Mesendoderm (in vitro differentiated cells): ENCODE measurements around the gene LDLRAD4.
A peak's percentile ranks its signal among the peaks of the same experiment; 100 is the strongest.

ENCODE experiments used
- DNase-seq: peaks from one replicate; pipeline ENCODE4 v3.0.0; 2013
- H2AK5ac ChIP-seq: 2 replicates; pipeline ENCODE4 v1.6.1; 2013; ENCODE audit warnings: low read length, inconsistent platforms
- H2BK120ac ChIP-seq: 2 replicates; pipeline ENCODE4 v1.6.1; 2013; ENCODE audit warnings: low read depth, mild to moderate bottlenecking, low read length, moderate library complexity, mixed read lengths
- H2BK15ac ChIP-seq: replicated peaks from 2 replicates; pipeline ENCODE4 v1.6.1; 2013; ENCODE audit warnings: low read depth, mild to moderate bottlenecking, moderate library complexity
- H2BK5ac ChIP-seq: 2 replicates; pipeline ENCODE4 v1.6.1; 2013; ENCODE audit warnings: low read length, inconsistent platforms
- H3K18ac ChIP-seq: 2 replicates; pipeline ENCODE4 v1.6.1; 2013; ENCODE audit warnings: mild to moderate bottlenecking, low read length, mixed read lengths
- H3K23ac ChIP-seq: one replicate; pipeline ENCODE4 v1.6.1; 2013; ENCODE audit warnings: low read length
- H3K27ac ChIP-seq: 2 replicates; pipeline ENCODE4 v1.5.1; 2013; ENCODE audit warnings: low read depth, mild to moderate bottlenecking, inconsistent platforms, low read length, moderate library complexity
- H3K27me3 ChIP-seq: 2 replicates; pipeline ENCODE4 v1.6.1; 2013; ENCODE audit warnings: low read length, control low read depth, mild to moderate bottlenecking, inconsistent platforms; ENCODE audit not compliant: insufficient read depth, poor library complexity
- H3K36me3 ChIP-seq: 2 replicates; pipeline ENCODE4 v1.6.1; 2013; ENCODE audit warnings: low read length, inconsistent platforms; ENCODE audit not compliant: control insufficient read depth, insufficient read depth
- H3K4ac ChIP-seq: one replicate; pipeline ENCODE4 v1.6.1; 2013; ENCODE audit warnings: low read depth, mild to moderate bottlenecking, low read length, moderate library complexity
- H3K4me1 ChIP-seq: 2 replicates; pipeline ENCODE4 v1.6.1; 2013; ENCODE audit warnings: low read depth, low read length, inconsistent platforms; ENCODE audit not compliant: control insufficient read depth
- H3K4me2 ChIP-seq: 2 replicates; pipeline ENCODE4 v1.6.1; 2013; ENCODE audit warnings: low read length
- H3K4me3 ChIP-seq: 2 replicates; pipeline ENCODE4 v1.5.1; 2013; ENCODE audit warnings: mild to moderate bottlenecking, low read length
- H3K56ac ChIP-seq: one replicate; pipeline ENCODE4 v1.6.1; 2013; ENCODE audit warnings: low read length
- H3K79me1 ChIP-seq: 2 replicates; pipeline ENCODE4 v1.6.1; 2013; ENCODE audit warnings: low read length, inconsistent platforms
- H3K79me2 ChIP-seq: 2 replicates; pipeline ENCODE4 v1.6.1; 2013; ENCODE audit warnings: mild to moderate bottlenecking, low read length; ENCODE audit not compliant: control insufficient read depth, insufficient read depth
- H3K9ac ChIP-seq: 2 replicates; pipeline ENCODE4 v1.6.1; 2013; ENCODE audit warnings: low read length, inconsistent platforms
- H4K5ac ChIP-seq: one replicate; pipeline ENCODE4 v1.6.1; 2013; ENCODE audit warnings: low read length
- H4K8ac ChIP-seq: one replicate; pipeline ENCODE4 v1.6.1; 2013; ENCODE audit warnings: low read depth, mild to moderate bottlenecking, control low read depth, low read length, moderate library complexity
- WGBS: extraction: QIAGEN DNeasy Blood & Tissue Kit; methylation state at CpG from one replicate; pipeline ENCODE4 v1.1.7; 2013; ENCODE audit warnings: low lambda C conversion rate, missing lambda C conversion rate; ENCODE audit not compliant: insufficient coverage; ENCODE audit errors: extremely low coverage; 5-methylcytosine and 5-hydroxymethylcytosine counted together

Gene LDLRAD4

GRCh38 chr18:13281406-13281805 lies 62.8 kb downstream of the LDLRAD4 start:
- H3K4me1 ChIP-seq, result peaks cover 13% of the 10 kb centered on the region
- WGBS, result no CpG with 5 or more reads among the region's 2 CpGs
- H3K23ac ChIP-seq, result no peak overlapping the region

GRCh38 chr18:13283746-13284145 lies 65.2 kb downstream of the LDLRAD4 start:
- H2BK120ac ChIP-seq, result no peak overlapping the region
- H3K4ac ChIP-seq, result no peak overlapping the region
- H3K79me2 ChIP-seq, result no peaks in the 10 kb centered on the region
- no peak overlapping the region for H3K56ac ChIP-seq
- no peak overlapping the region for H3K4me3 ChIP-seq
- no peak overlapping the region for H4K8ac ChIP-seq
- H2AK5ac ChIP-seq, result no peak overlapping the region
- peaks cover 12% of the 10 kb centered on the region for H3K4me1 ChIP-seq
- H3K18ac ChIP-seq, result no peak overlapping the region
- no peak overlapping the region for H2BK15ac ChIP-seq
- no peak for DNase-seq
- no peak overlapping the region for H3K27ac ChIP-seq
- H3K27me3 ChIP-seq, result no peaks in the 10 kb centered on the region
- no peak overlapping the region for H4K5ac ChIP-seq
- no peak overlapping the region for H3K9ac ChIP-seq
- H3K4me2 ChIP-seq, result no peak overlapping the region
- no CpG with 5 or more reads among the region's 7 CpGs for WGBS
- H2BK5ac ChIP-seq, result no peak overlapping the region
- H3K36me3 ChIP-seq, result no peaks in the 10 kb centered on the region
- no peaks in the 10 kb centered on the region for H3K79me1 ChIP-seq
- no peak overlapping the region for H3K23ac ChIP-seq

More at GRCh38 chr18:13281406-13281805, 62.8 kb downstream of the LDLRAD4 start:
- Histone ChIP-seq H3K27me3 (no peaks in the 10 kb centered on the region), H3K18ac (peak overlapping the region; percentile 6), H3K56ac (no peak overlapping the region), H2BK5ac (no peak overlapping the region), H3K36me3 (no peaks in the 10 kb centered on the region), H2BK120ac (peak overlapping the region; percentile 3), H3K79me2 (no peaks in the 10 kb centered on the region), H2BK15ac (no peak overlapping the region), H3K9ac (no peak overlapping the region), H3K27ac (no peak overlapping the region), H4K8ac (no peak overlapping the region), H2AK5ac (no peak overlapping the region), H3K4me2 (no peak overlapping the region), H4K5ac (no peak overlapping the region), H3K4ac (no peak overlapping the region), H3K79me1 (no peaks in the 10 kb centered on the region), H3K4me3 (no peak overlapping the region)
- DNase-seq, result no peak

DNA sequence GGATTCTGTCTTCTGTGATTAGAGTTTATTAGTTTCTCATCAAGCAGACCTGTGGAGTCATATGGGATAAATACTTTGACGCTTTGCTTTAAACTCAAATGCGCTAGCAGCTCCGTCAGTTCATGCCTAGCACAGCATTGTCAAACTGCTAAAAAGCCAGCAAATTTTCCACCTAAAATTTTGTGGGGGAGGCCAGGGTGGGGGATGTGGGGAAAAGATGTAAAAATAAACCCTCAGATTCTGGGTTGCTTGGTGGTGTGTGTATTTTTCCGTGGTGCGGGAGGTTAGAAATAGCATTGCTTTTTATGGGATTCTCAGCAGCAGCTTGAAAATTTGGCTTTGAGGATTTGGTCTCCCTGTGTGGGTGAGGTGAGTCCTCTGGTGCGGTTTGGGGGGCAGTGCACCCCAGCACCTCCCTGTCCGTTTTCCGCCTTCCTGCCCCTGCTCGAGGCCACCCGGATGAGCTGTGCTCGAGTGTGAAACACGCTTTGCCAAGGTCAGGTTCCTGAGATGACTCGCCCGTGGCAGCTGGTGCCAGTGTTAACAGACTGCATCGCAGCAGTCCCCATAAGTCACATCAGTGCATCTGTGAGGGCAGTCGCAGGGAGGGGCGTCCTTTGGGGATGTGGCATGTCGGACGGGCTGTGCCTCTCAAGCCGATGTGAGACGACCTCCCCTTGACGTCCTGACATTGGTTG lies 65.9 kb downstream of the LDLRAD4 start:
- Histone ChIP-seq H3K23ac (no peak overlapping the region), H2BK120ac (no peak overlapping the region), H2BK5ac (no peak overlapping the region), H3K79me1 (no peaks in the 10 kb centered on the region), H3K4me2 (no peak overlapping the region), H3K4ac (no peak overlapping the region), H2AK5ac (no peak overlapping the region), H3K4me1 (peaks cover 12% of the 10 kb centered on the region), H3K79me2 (no peaks in the 10 kb centered on the region), H3K4me3 (no peak overlapping the region), H3K56ac (no peak overlapping the region), H2BK15ac (no peak overlapping the region), H3K27me3 (no peaks in the 10 kb centered on the region), H3K27ac (no peak overlapping the region), H3K36me3 (no peaks in the 10 kb centered on the region), H3K9ac (no peak overlapping the region), H3K18ac (no peak overlapping the region), H4K8ac (no peak overlapping the region), H4K5ac (no peak overlapping the region)
- WGBS, result no CpG with 5 or more reads among the region's 22 CpGs
- no peak for DNase-seq

- Histone ChIP-seq H3K4me3 (no peak overlapping the region), H2BK15ac (no peak overlapping the region), H3K9ac (no peak overlapping the region), H3K27ac (no peak overlapping the region), H4K8ac (no peak overlapping the region), H2BK120ac (no peak overlapping the region), H3K18ac (no peak overlapping the region), H3K4me2 (no peak overlapping the region), H2AK5ac (no peak overlapping the region), H3K27me3 (no peaks in the 10 kb centered on the region), H3K4me1 (no peaks in the 10 kb centered on the region), H3K36me3 (no peaks in the 10 kb centered on the region), H4K5ac (no peak overlapping the region), H3K56ac (no peak overlapping the region), H2BK5ac (no peak overlapping the region), H3K4ac (no peak overlapping the region), H3K79me2 (no peaks in the 10 kb centered on the region), H3K79me1 (no peaks in the 10 kb centered on the region), H3K23ac (no peak overlapping the region)
- no CpG with 5 or more reads among the region's 4 CpGs for WGBS
- no peak for DNase-seq
Measured at GRCh38 chr18:13285874-13286273, 67.3 kb downstream of the LDLRAD4 start.

GRCh38 chr18:13286456-13287125 lies 68.0 kb downstream of the LDLRAD4 start:
- H4K5ac ChIP-seq, result no peak overlapping the region
- H3K27me3 ChIP-seq, result no peaks in the 10 kb centered on the region
- no peak overlapping the region for H2BK15ac ChIP-seq
- no CpG with 5 or more reads among the region's 14 CpGs for WGBS
- H3K56ac ChIP-seq, result no peak overlapping the region
- no peak overlapping the region for H3K9ac ChIP-seq
- no peak overlapping the region for H3K4ac ChIP-seq
- no peaks in the 10 kb centered on the region for H3K4me1 ChIP-seq
- H2BK5ac ChIP-seq, result no peak overlapping the region
- DNase-seq, result no peak
- no peaks in the 10 kb centered on the region for H3K36me3 ChIP-seq
- H3K4me3 ChIP-seq, result no peak overlapping the region
- H4K8ac ChIP-seq, result no peak overlapping the region
- no peaks in the 10 kb centered on the region for H3K79me1 ChIP-seq
- H2BK120ac ChIP-seq, result no peak overlapping the region
- H3K27ac ChIP-seq, result no peak overlapping the region
- no peaks in the 10 kb centered on the region for H3K79me2 ChIP-seq
- no peak overlapping the region for H3K4me2 ChIP-seq
- no peak overlapping the region for H3K18ac ChIP-seq
- H3K23ac ChIP-seq, result no peak overlapping the region
- no peak overlapping the region for H2AK5ac ChIP-seq
